IMR-90 (cell line): ENCODE data around the gene LRRC3B. TPM values are rescaled to one million over a fixed set of nuclear protein-coding genes. Genes with fewer than 3 reads are reported as not detected.

ENCODE experiments used
- ATAC-seq: fragments of 200-7000 bp; cut with Tn5 transposase; 2 replicates; pipeline ENCODE4 v1.9.1; 2020; ENCODE audit warnings: low read depth, mild to moderate bottlenecking, moderate library complexity
- BruUV-seq: library from RNA; stranded (reverse); fragments of 400-500 nt; replicated peaks from 2 replicates; lab custom pipeline; 2021; lab: Mats Ljungman, UMichigan
- CTCF ChIA-PET: fragments of 300-600 bp; formaldehyde crosslinking; extraction: SDS; loops from one replicate; lab custom pipeline; 2021; ENCODE audit warnings: antibody characterized with exemption; lab: Yijun Ruan, JAX
- POLR2A ChIA-PET: fragments of 300-600 bp; sonication (Branson Sonifier 250); formaldehyde crosslinking; loops from one replicate; lab custom pipeline; 2022; ENCODE audit warnings: antibody characterized with exemption; ENCODE audit not compliant: unreplicated experiment; lab: Charles Lee
- DNase-seq: peaks from one replicate; pipeline ENCODE4 v3.0.0; 2013
- H2AFZ ChIP-seq: replicated peaks from 2 replicates; pipeline ENCODE3; 2013; ENCODE audit warnings: low read length, mild to moderate bottlenecking; ENCODE audit not compliant: poor library complexity
- H2AK5ac ChIP-seq: 2 replicates; pipeline ENCODE4 v1.6.1; 2013; ENCODE audit warnings: low read depth, low read length, inconsistent platforms
- H2AK9ac ChIP-seq: replicated peaks from 2 replicates; pipeline ENCODE3; 2013; ENCODE audit warnings: mild to moderate bottlenecking, low read depth, low read length, moderate library complexity; ENCODE audit not compliant: poor library complexity
- H2BK120ac ChIP-seq: 2 replicates; pipeline ENCODE4 v1.6.1; 2013; ENCODE audit warnings: low read depth, low read length, inconsistent platforms
- H2BK15ac ChIP-seq: 3 replicates; pipeline ENCODE4 v1.6.1; 2013; ENCODE audit warnings: low read depth, low read length, inconsistent platforms
- H2BK20ac ChIP-seq: 2 replicates; pipeline ENCODE4 v1.6.1; 2013; ENCODE audit warnings: low read depth, mild to moderate bottlenecking, inconsistent platforms, low read length, moderate library complexity
- H2BK5ac ChIP-seq: 2 replicates; pipeline ENCODE4 v1.6.1; 2013; ENCODE audit warnings: mild to moderate bottlenecking, low read depth, low read length, inconsistent platforms; ENCODE audit not compliant: poor library complexity, severe bottlenecking
- H3K14ac ChIP-seq: replicated peaks from 2 replicates; pipeline ENCODE4 v1.6.1; 2013; ENCODE audit warnings: low read depth, low read length, inconsistent platforms
- H3K18ac ChIP-seq: 2 replicates; pipeline ENCODE4 v1.6.1; 2013; ENCODE audit warnings: low read depth, low read length, control low read depth
- H3K23ac ChIP-seq: 2 replicates; pipeline ENCODE4 v1.6.1; 2013; ENCODE audit warnings: low read depth, low read length, inconsistent platforms
- H3K27ac ChIP-seq: 2 replicates; pipeline ENCODE4 v1.5.1; 2013; ENCODE audit warnings: mild to moderate bottlenecking, control low read depth, low read length; ENCODE audit not compliant: insufficient read depth
- H3K27me3 ChIP-seq: 2 replicates; pipeline ENCODE4 v1.6.1; 2013; ENCODE audit warnings: low read length; ENCODE audit not compliant: control insufficient read depth, insufficient read depth
- H3K36me3 ChIP-seq: 2 replicates; pipeline ENCODE4 v1.6.1; 2013; ENCODE audit warnings: low read length, mixed read lengths; ENCODE audit not compliant: control insufficient read depth, insufficient read depth
- H3K4ac ChIP-seq: 2 replicates; pipeline ENCODE4 v1.6.1; 2013; ENCODE audit warnings: low read depth, low read length, inconsistent platforms
- H3K4me1 ChIP-seq: 2 replicates; pipeline ENCODE4 v1.6.1; 2013; ENCODE audit warnings: low read length, mixed read lengths; ENCODE audit not compliant: control insufficient read depth, insufficient read depth
- H3K4me2 ChIP-seq: 2 replicates; pipeline ENCODE4 v1.6.1; 2013; ENCODE audit warnings: low read depth, mild to moderate bottlenecking, control low read depth, low read length, moderate library complexity
- H3K4me3 ChIP-seq: 2 replicates; pipeline ENCODE4 v1.5.1; 2013; ENCODE audit warnings: low read depth, mild to moderate bottlenecking, control low read depth, low read length, moderate library complexity; ENCODE audit not compliant: insufficient read depth
- H3K56ac ChIP-seq: 2 replicates; pipeline ENCODE4 v1.6.1; 2013; ENCODE audit warnings: low read length, inconsistent platforms; ENCODE audit not compliant: insufficient read depth; ENCODE audit errors: extremely low read depth
- H3K79me1 ChIP-seq, 2 experiments: 2 replicates each; pipeline ENCODE4 v1.6.1; 2013; ENCODE audit warnings: low read length in 2 of 2, inconsistent platforms in 1 of 2, low read depth in 1 of 2
- H3K9ac ChIP-seq: 2 replicates; pipeline ENCODE4 v1.6.1; 2013; ENCODE audit warnings: low read depth, low read length, control low read depth
- H3K9me1 ChIP-seq: 2 replicates; pipeline ENCODE4 v1.6.1; 2013; ENCODE audit warnings: low read length, inconsistent platforms; ENCODE audit not compliant: insufficient read depth
- H3K9me3 ChIP-seq: 2 replicates; pipeline ENCODE4 v1.6.1; 2013; ENCODE audit warnings: low read length; ENCODE audit not compliant: control insufficient read depth, insufficient read depth
- H4K20me1 ChIP-seq: 2 replicates; pipeline ENCODE4 v1.6.1; 2013; ENCODE audit warnings: low read length, inconsistent platforms; ENCODE audit not compliant: insufficient read depth
- H4K5ac ChIP-seq: 2 replicates; pipeline ENCODE4 v1.6.1; 2013; ENCODE audit warnings: mild to moderate bottlenecking, low read depth, low read length, control low read depth
- H4K8ac ChIP-seq, 2 experiments: 2 replicates each; pipeline ENCODE4 v1.6.1; 2013; ENCODE audit warnings: low read depth in 2 of 2, low read length in 2 of 2, control low read depth in 1 of 2, inconsistent platforms in 1 of 2
- H4K91ac ChIP-seq: 2 replicates; pipeline ENCODE4 v1.6.1; 2013; ENCODE audit warnings: low read depth, low read length, inconsistent platforms; ENCODE audit not compliant: insufficient read depth
- BHLHE40 ChIP-seq: fragments of 150-350 bp; IDR thresholded peaks from 2 replicates; pipeline ENCODE4 v1.6.1; 2016; ENCODE audit warnings: mild to moderate bottlenecking, low read depth, low read length
- CEBPB ChIP-seq: IDR thresholded peaks from 2 replicates; pipeline ENCODE4 v1.6.1; 2012; ENCODE audit warnings: low read depth, low read length, improper control_type of control experiment
- CHD1 ChIP-seq: IDR thresholded peaks from 2 replicates; pipeline ENCODE4 v1.6.1; 2012; ENCODE audit warnings: low read depth, low read length, improper control_type of control experiment
- FOS ChIP-seq: fragments of 150-350 bp; IDR thresholded peaks from 2 replicates; pipeline ENCODE4 v1.6.1; 2016; ENCODE audit warnings: low read depth, low read length
- MAFK ChIP-seq: IDR thresholded peaks from 2 replicates; pipeline ENCODE4 v1.6.1; 2012; ENCODE audit warnings: low read depth, low read length, improper control_type of control experiment
- MAZ ChIP-seq: IDR thresholded peaks from 2 replicates; pipeline ENCODE4 v1.6.1; 2012; ENCODE audit warnings: low read depth, mild to moderate bottlenecking, low read length, improper control_type of control experiment, moderate library complexity, borderline replicate concordance
- MXI1 ChIP-seq: IDR thresholded peaks from 2 replicates; pipeline ENCODE4 v1.6.1; 2012; ENCODE audit warnings: low read depth, mild to moderate bottlenecking, low read length, moderate library complexity, borderline replicate concordance
- NFE2L2 ChIP-seq: fragments of 150-350 bp; IDR thresholded peaks from 2 replicates; pipeline ENCODE4 v1.6.1; 2016; ENCODE audit warnings: low read depth, mild to moderate bottlenecking, low read length
- POLR2A ChIP-seq: IDR thresholded peaks from 2 replicates; pipeline ENCODE4 v1.6.1; 2012; ENCODE audit warnings: mild to moderate bottlenecking, low read depth, low read length
- RAD21 ChIP-seq: IDR thresholded peaks from 2 replicates; pipeline ENCODE4 v1.6.1; 2012; ENCODE audit warnings: low read length, improper control_type of control experiment
- RFX5 ChIP-seq: IDR thresholded peaks from 2 replicates; pipeline ENCODE4 v1.8.0; 2012; ENCODE audit warnings: low read depth, mild to moderate bottlenecking, low read length, moderate library complexity
- SMC3 ChIP-seq: fragments of 150-350 bp; IDR thresholded peaks from 2 replicates; pipeline ENCODE4 v1.6.1; 2016; ENCODE audit warnings: low read depth, mild to moderate bottlenecking, antibody characterized with exemption, low read length, moderate library complexity
- WGBS, 2 experiments: methylation state at CpG; one replicate each; pipeline versions ENCODE4 v1.1.5 to v1.1.7; 2013; ENCODE audit warnings: missing lambda C conversion rate in 2 of 2; ENCODE audit not compliant: insufficient read length in 1 of 2; ENCODE audit errors: extremely low coverage in 2 of 2; 5-methylcytosine and 5-hydroxymethylcytosine counted together
- dilution Hi-C: fragments of 300-500 bp; cut with HindIII; formaldehyde crosslinking; loops from one replicate; pipeline ENCODE4 v1.14.3; 2018; ENCODE audit warnings: low sequenced_read_pairs; ENCODE audit not compliant: unreplicated experiment
- in situ Hi-C: fragments of 300-500 bp; cut with MboI; formaldehyde crosslinking; loops from 3 replicates; pipeline ENCODE4 v1.14.3; 2019; ENCODE audit warnings: low sequenced_read_pairs, inconsistent platforms, mixed read lengths
- intact Hi-C: fragments of 100-400 bp; cut with micrococcal nuclease; formaldehyde crosslinking; loops from 2 replicates; pipeline ENCODE4 v1.10.0; 2022
- polyA plus RNA-seq, 3 experiments: library from polyadenylated mRNA; depleted of rRNA; stranded (reverse); fragments of >200 nt; gene quantifications; 2 replicates each; pipeline ENCODE4 v1.2.3, GENCODE V29; 2012; ENCODE audit warnings: low replicate concordance in 1 of 3
- total RNA-seq: library from RNA; depleted of rRNA; stranded (reverse); fragments of >200 nt; gene quantifications from 2 replicates; pipeline ENCODE4 v1.2.3, GENCODE V29; 2012
- TF ChIP-seq, protein P1 (sequence below): fragments of 150-350 bp; IDR thresholded peaks from 2 replicates; pipeline ENCODE4 v1.6.1; 2016; ENCODE audit warnings: low read depth, mild to moderate bottlenecking, low read length, moderate library complexity, borderline replicate concordance
- TF ChIP-seq, protein P2 (sequence below): conservative IDR thresholded peaks from 2 replicates; pipeline ENCODE4 v1.5.1; 2012; ENCODE audit warnings: mild to moderate bottlenecking, low read depth, low read length, improper control_type of control experiment
- TF ChIP-seq, protein P3 (sequence below): fragments of 150-350 bp; IDR thresholded peaks from 2 replicates; pipeline ENCODE4 v1.6.1; 2017; ENCODE audit warnings: mild to moderate bottlenecking, antibody characterized with exemption, low read length, low read depth

LRRC3B gene
- total and polyA plus RNA-seq, 2 of the 4 experiments (the other 2 are of a cell fraction), result not detected

DNA sequence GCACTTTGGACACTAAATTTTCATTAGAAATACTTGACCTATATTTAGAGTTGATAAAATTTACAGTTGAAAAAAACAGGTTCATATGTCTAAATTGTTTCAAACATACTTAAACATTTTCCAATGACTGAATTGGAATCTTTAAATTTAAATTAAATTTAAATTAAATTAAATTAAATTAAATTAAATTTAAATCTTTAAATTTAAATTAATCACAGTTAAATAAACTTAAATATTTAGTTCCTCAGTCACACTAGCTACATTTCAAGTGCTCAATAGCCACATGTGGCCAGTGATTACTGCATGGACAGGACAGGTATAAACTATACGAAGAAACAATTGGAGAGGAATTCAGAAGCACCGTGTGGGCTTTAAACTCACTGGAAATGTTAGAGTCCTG, 16.8 kb downstream of the LRRC3B start:
- Histone ChIP-seq H3K23ac (no peak overlapping the region), H2AK5ac (no peak overlapping the region), H3K4me3 (no peak overlapping the region), H2AK9ac (no peak overlapping the region), H2BK5ac (no peak overlapping the region), H3K56ac (no peak overlapping the region), H2BK120ac (no peak overlapping the region), H4K91ac (no peak overlapping the region), H2AFZ (no peak overlapping the region), H3K27me3 (no peaks in the 10 kb centered on the region), H3K9me3 (peaks cover 10% of the 10 kb centered on the region; the same call in 1 of the 2 replicates), H3K27ac (no peak overlapping the region), H4K20me1 (no peaks in the 10 kb centered on the region), H3K4ac (no peak overlapping the region), H3K4me1 (no peaks in the 10 kb centered on the region), H3K9ac (no peak overlapping the region), H3K9me1 (no peaks in the 10 kb centered on the region), H3K14ac (no peak overlapping the region), H3K79me1 (no peaks in the 10 kb centered on the region), H2BK20ac (no peak overlapping the region), H2BK15ac (no peak overlapping the region), H3K18ac (no peak overlapping the region), H3K36me3 (no peaks in the 10 kb centered on the region), H4K5ac (no peak overlapping the region), H4K8ac (no peak overlapping the region), H3K4me2 (no peak overlapping the region)
- CTCF ChIA-PET, result no interaction called here
- no peak for TF ChIP-seq POLR2A
- TF ChIP-seq RAD21, result no peak
- TF ChIP-seq MXI1, result no peak
- TF ChIP-seq RFX5, result no peak
- no peak for TF ChIP-seq CHD1
- TF ChIP-seq, protein P1, sequence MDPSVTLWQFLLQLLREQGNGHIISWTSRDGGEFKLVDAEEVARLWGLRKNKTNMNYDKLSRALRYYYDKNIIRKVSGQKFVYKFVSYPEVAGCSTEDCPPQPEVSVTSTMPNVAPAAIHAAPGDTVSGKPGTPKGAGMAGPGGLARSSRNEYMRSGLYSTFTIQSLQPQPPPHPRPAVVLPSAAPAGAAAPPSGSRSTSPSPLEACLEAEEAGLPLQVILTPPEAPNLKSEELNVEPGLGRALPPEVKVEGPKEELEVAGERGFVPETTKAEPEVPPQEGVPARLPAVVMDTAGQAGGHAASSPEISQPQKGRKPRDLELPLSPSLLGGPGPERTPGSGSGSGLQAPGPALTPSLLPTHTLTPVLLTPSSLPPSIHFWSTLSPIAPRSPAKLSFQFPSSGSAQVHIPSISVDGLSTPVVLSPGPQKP, result no peak
- TF ChIP-seq NFE2L2, result no peak
- TF ChIP-seq CEBPB, result no peak
- TF ChIP-seq, protein P2, sequence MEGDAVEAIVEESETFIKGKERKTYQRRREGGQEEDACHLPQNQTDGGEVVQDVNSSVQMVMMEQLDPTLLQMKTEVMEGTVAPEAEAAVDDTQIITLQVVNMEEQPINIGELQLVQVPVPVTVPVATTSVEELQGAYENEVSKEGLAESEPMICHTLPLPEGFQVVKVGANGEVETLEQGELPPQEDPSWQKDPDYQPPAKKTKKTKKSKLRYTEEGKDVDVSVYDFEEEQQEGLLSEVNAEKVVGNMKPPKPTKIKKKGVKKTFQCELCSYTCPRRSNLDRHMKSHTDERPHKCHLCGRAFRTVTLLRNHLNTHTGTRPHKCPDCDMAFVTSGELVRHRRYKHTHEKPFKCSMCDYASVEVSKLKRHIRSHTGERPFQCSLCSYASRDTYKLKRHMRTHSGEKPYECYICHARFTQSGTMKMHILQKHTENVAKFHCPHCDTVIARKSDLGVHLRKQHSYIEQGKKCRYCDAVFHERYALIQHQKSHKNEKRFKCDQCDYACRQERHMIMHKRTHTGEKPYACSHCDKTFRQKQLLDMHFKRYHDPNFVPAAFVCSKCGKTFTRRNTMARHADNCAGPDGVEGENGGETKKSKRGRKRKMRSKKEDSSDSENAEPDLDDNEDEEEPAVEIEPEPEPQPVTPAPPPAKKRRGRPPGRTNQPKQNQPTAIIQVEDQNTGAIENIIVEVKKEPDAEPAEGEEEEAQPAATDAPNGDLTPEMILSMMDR, result no peak
- TF ChIP-seq, protein P3, sequence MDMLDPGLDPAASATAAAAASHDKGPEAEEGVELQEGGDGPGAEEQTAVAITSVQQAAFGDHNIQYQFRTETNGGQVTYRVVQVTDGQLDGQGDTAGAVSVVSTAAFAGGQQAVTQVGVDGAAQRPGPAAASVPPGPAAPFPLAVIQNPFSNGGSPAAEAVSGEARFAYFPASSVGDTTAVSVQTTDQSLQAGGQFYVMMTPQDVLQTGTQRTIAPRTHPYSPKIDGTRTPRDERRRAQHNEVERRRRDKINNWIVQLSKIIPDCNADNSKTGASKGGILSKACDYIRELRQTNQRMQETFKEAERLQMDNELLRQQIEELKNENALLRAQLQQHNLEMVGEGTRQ, result no peak
- TF ChIP-seq BHLHE40, result no peak
- no peak for TF ChIP-seq FOS
- TF ChIP-seq MAZ, result no peak
- TF ChIP-seq MAFK, result no peak
- no peak for TF ChIP-seq SMC3
- dilution Hi-C loops (no loop called here), intact Hi-C loops (no loop called here), in situ Hi-C loops (no loop called here)
- POLR2A ChIA-PET, result no interaction called here
- BruUV-seq, result no TSS peak
- no peak for ATAC-seq
- DNase-seq, result no peak
- no CpG with 5 or more reads among the region's 2 CpGs for WGBS, 2 experiments
